Lung (tissue), 12 donors: ENCODE measurements around the gene SRPK2. TPM values are rescaled to one million over a fixed set of nuclear protein-coding genes. Genes with fewer than 3 reads are reported as not detected.

ENCODE experiments used
- ATAC-seq: fragments of 200-7000 bp; cut with Tn5 transposase; one replicate; pipeline ENCODE4 v1.9.1; 2020; ENCODE audit warnings: moderate number of reproducible peaks; ENCODE audit not compliant: insufficient read depth, low FRiP score
- DNase-seq, 3 donors: peaks; one replicate each; pipeline ENCODE4 v3.0.0-alpha.2; 2013 to 2017
- H3K27ac ChIP-seq, 2 donors: one replicate each; pipeline ENCODE4 v1.5.1; 2013; ENCODE audit warnings: mild to moderate bottlenecking in 2 of 2, moderate library complexity in 2 of 2, control low read depth in 1 of 2, inconsistent platforms in 1 of 2, low read depth in 1 of 2, low read length in 1 of 2
- H3K27me3 ChIP-seq, 3 donors: one replicate each; pipeline ENCODE4 v1.5.1; 2013; ENCODE audit warnings: low read length in 2 of 3; ENCODE audit not compliant: control insufficient read depth in 3 of 3, insufficient read depth in 3 of 3
- H3K36me3 ChIP-seq, 4 donors: one replicate each; pipeline ENCODE4 v1.5.1; 2013; ENCODE audit warnings: low read length in 4 of 4, mild to moderate bottlenecking in 1 of 4, moderate library complexity in 1 of 4; ENCODE audit not compliant: control insufficient read depth in 4 of 4, insufficient read depth in 4 of 4
- H3K4me1 ChIP-seq, 5 donors: one replicate each; pipeline ENCODE4 v1.5.1; 2013; ENCODE audit warnings: low read length in 5 of 5, mild to moderate bottlenecking in 2 of 5, moderate library complexity in 1 of 5; ENCODE audit not compliant: control insufficient read depth in 5 of 5, insufficient read depth in 5 of 5
- H3K4me3 ChIP-seq: one replicate; pipeline ENCODE4 v1.5.1; 2013; ENCODE audit warnings: mild to moderate bottlenecking, control low read depth, moderate library complexity
- H3K9ac ChIP-seq, 2 donors: one replicate each; pipeline ENCODE4 v1.5.1; 2013; ENCODE audit warnings: low read length in 2 of 2, control low read depth in 1 of 2; ENCODE audit not compliant: insufficient read depth in 1 of 2
- H3K9me3 ChIP-seq, 4 donors: one replicate each; pipeline ENCODE4 v1.5.1; 2013; ENCODE audit warnings: low read length in 3 of 4, mild to moderate bottlenecking in 1 of 4, moderate library complexity in 1 of 4; ENCODE audit not compliant: control insufficient read depth in 4 of 4, insufficient read depth in 3 of 4
- CTCF ChIP-seq: IDR thresholded peaks from 2 replicates; pipeline ENCODE4 v1.5.1; 2012; ENCODE audit warnings: mild to moderate bottlenecking; ENCODE audit errors: control extremely low read depth, extremely low read depth
- WGBS, 2 donors: extraction: QIAGEN DNeasy Blood & Tissue Kit; methylation state at CpG; one replicate each; pipeline ENCODE4 v1.1.7; 2013; 5-methylcytosine and 5-hydroxymethylcytosine counted together
- polyA plus RNA-seq, 2 donors: library from polyadenylated mRNA; stranded (reverse); fragments of 200-250 nt; gene quantifications; one replicate each; pipeline ENCODE4 v1.2.1, GENCODE V29; 2013
- total RNA-seq, 2 donors: library from RNA; depleted of rRNA in 1 of 2; stranded (reverse); fragments of >200 nt in 1 of 2; gene quantifications; one replicate each; pipeline ENCODE4 v1.2.1, GENCODE V29; 2014 to 2021
- donor health status: control.
- donor health status: control.
- donor health status: Bipolar disorder and iron deficiency.
- donor health status: healthy.
- donor health status: DM: yes; HTN: yes; CAD: no.

SRPK2 gene
- total and polyA plus RNA-seq, 4 donors, result 10.8 to 71.2 (median 23.2) TPM

DNA sequence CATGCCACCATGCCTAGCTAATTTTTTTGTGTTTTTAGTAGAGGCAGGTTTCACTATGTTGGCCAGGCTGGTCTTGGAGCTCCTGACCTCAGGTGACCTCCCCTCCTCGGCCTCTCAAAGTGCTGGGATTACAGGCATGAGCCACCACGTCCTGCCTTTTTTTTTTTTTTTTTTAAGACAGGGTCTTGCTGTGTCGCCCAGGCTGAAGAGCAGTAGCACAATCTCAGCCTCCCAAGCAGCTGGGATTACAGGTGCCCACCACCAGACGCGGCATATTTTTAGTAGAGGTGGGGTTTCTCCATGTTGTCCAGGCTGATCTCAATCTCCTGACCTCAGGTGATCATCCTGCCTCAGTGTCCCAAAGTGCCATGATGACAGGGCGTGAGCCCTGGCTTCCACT, 14.4 kb upstream of the SRPK2 start:
- H3K4me3 ChIP-seq, result no peak overlapping the region
- no peak for ATAC-seq
- no peak for TF ChIP-seq CTCF
- H3K27me3 ChIP-seq, result no peaks in the 10 kb centered on the region
- H3K4me1 ChIP-seq, result peaks cover 0 to 4% (median 0%) of the 10 kb centered on the region in 5 donors
- H3K27ac ChIP-seq, result no peak overlapping the region
- H3K36me3 ChIP-seq, result no peaks in the 10 kb centered on the region
- no peak for DNase-seq
- WGBS, 2 donors, result 90 to 92% methylated on average over 6 of the region's 6 CpGs
- no peak overlapping the region for H3K9ac ChIP-seq
- H3K9me3 ChIP-seq, result no peaks in the 10 kb centered on the region

GRCh38 chr7:105402221-105403095, 13.7 kb upstream of the SRPK2 start:
- no peak for DNase-seq
- ATAC-seq, result no peak
- Histone ChIP-seq H3K36me3 (no peaks in the 10 kb centered on the region), H3K9ac (no peak overlapping the region), H3K9me3 (no peaks in the 10 kb centered on the region), H3K4me3 (no peak overlapping the region), H3K27me3 (no peaks in the 10 kb centered on the region), H3K27ac (no peak overlapping the region), H3K4me1 (peaks cover 0 to 4% (median 0%) of the 10 kb centered on the region in 5 donors)
- WGBS, 2 donors, result 97% methylated on average over 18 of the region's 18 CpGs
- no peak for TF ChIP-seq CTCF

DNA sequence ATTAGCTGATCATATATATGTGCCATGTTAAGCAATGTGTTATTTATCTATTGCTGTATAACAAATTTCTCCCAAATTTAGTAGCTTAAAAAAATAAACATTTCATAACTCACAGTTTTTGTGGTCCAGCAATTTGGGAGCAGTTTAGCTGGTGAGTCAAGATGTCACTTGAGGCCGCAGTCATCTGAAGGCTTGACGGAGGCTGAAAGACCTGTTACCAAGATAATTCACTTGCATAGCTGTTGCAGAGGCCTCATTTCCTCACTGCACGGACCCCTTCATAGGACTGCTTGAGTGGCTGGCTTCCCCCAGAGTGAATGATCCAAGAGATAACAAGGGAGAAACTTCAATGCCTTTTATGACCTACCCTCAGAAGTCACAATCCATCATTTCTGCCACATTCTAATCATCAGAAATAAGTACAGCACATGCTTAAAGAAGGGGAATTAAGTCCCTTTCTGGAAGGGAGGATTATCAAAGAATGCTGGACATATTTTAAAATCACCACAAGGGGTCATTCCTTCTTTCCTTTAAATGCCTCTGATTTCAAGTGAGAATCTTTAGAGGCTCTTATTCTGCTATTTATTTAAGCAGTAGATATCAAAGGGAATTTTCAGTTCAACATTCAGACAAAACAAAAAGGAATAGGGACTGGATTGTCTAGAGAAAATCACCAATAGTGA, 10.5 kb upstream of the SRPK2 start:
- no peak for TF ChIP-seq CTCF
- Histone ChIP-seq H3K9me3 (no peaks in the 10 kb centered on the region), H3K27ac (no peak overlapping the region), H3K4me1 (peaks cover 0 to 4% (median 0%) of the 10 kb centered on the region in 5 donors), H3K4me3 (no peak overlapping the region), H3K9ac (no peak overlapping the region), H3K36me3 (no peaks in the 10 kb centered on the region), H3K27me3 (no peaks in the 10 kb centered on the region)
- WGBS, 2 donors, result 79 to 94% methylated on average over 3 of the region's 3 CpGs
- ATAC-seq, result no peak
- DNase-seq, result peak in 2 of 3 donors; percentile 49 to 62
